K562 (cell line): ENCODE results near the gene ZGLP1. TPM values are rescaled to one million over a fixed set of nuclear protein-coding genes. Genes with fewer than 3 reads are reported as not detected.

ENCODE experiments used
- ARID3B ChIP-seq: fragments of 250-450 bp; sonication (Bioruptor Pico); IDR thresholded peaks from 2 replicates; pipeline ENCODE4 v1.4.0; 2020; ENCODE audit warnings: borderline replicate concordance
- CHD4 ChIP-seq: fragments of 200-600 bp; sonication (generic); IDR thresholded peaks from 3 replicates; pipeline ENCODE4 v1.6.1; 2012; ENCODE audit warnings: low read depth, mild to moderate bottlenecking, mixed read lengths, low read length, inconsistent platforms; ENCODE audit not compliant: insufficient read depth, insufficient replicate concordance, poor library complexity, severe bottlenecking
- ERF ChIP-seq: fragments of 450-650 bp; formaldehyde crosslinking; IDR thresholded peaks from 2 replicates; pipeline ENCODE4 v1.4.0; 2020; ENCODE audit warnings: mild to moderate bottlenecking, mixed read lengths
- KLF16 ChIP-seq: IDR thresholded peaks from 2 replicates; pipeline ENCODE4 v1.6.1; 2016; ENCODE audit warnings: antibody characterized with exemption
- MAZ ChIP-seq, 2 experiments: fragments of 450-650 bp in 1 of 2; sonication (generic) in 1 of 2; formaldehyde crosslinking; IDR thresholded peaks in 1 of 2; conservative IDR thresholded peaks in 1 of 2; 2 replicates each; pipeline versions ENCODE4 v1.4.0 to v1.5.0; 2020; ENCODE audit warnings: mild to moderate bottlenecking in 1 of 2, missing genetic modification reagents in 1 of 2
- POLR2B ChIP-seq: fragments of 450-650 bp; IDR thresholded peaks from 2 replicates; pipeline ENCODE4 v1.6.1; 2018; ENCODE audit warnings: low read depth; ENCODE audit not compliant: partially characterized antibody
- POLR2G ChIP-seq: fragments of 200-400 bp; formaldehyde crosslinking; IDR thresholded peaks from 2 replicates; pipeline ENCODE4 v1.6.1; 2017; ENCODE audit warnings: low read depth, mild to moderate bottlenecking, antibody characterized with exemption, low read length, moderate library complexity
- RBM39 ChIP-seq: fragments of 200-400 bp; formaldehyde crosslinking; optimal IDR thresholded peaks from 2 replicates; pipeline ENCODE3; 2018; ENCODE audit warnings: low read depth, low read length
- SAFB ChIP-seq: fragments of 200-400 bp; formaldehyde crosslinking; IDR thresholded peaks from 2 replicates; pipeline ENCODE4 v1.6.1; 2017; ENCODE audit warnings: low read depth, low read length, borderline replicate concordance
- TCF7 ChIP-seq: sonication (generic); IDR thresholded peaks from 2 replicates; pipeline ENCODE4 v1.6.1; 2016; ENCODE audit warnings: antibody characterized with exemption, borderline replicate concordance
- ZKSCAN8 ChIP-seq: fragments of 200-800 bp; sonication (Bioruptor generic); IDR thresholded peaks from 2 replicates; pipeline ENCODE4 v1.6.1; 2016; ENCODE audit warnings: missing genetic modification characterization, missing compliant biosample characterization
- ZNF24 ChIP-seq: fragments of 450-650 bp; IDR thresholded peaks from 2 replicates; pipeline ENCODE4 v1.6.1; 2016
- ZNF785 ChIP-seq: fragments of 250-450 bp; sonication (Bioruptor Pico); IDR thresholded peaks from 2 replicates; pipeline ENCODE4 v1.4.0; 2020; ENCODE audit warnings: mild to moderate bottlenecking
- polyA plus RNA-seq, 8 experiments: library from polyadenylated mRNA; depleted of rRNA in 4 of 8; stranded (reverse) in 5 of 8; unstranded in 3 of 8; fragments of >200 nt; fragmentation: Nextera tagmentation in 2 of 8; fragmentation: Illumina TruSeq in 1 of 8; extraction: Ambion mirVana in 2 of 8; extraction: Trizol in 1 of 8; gene quantifications; 2 replicates each; pipeline versions ENCODE4 v1.2.1 to v1.2.3, GENCODE V29; 2011 to 2014; ENCODE audit warnings: inconsistent platforms in 1 of 8, missing spikeins in 1 of 8
- total RNA-seq, 7 experiments: library from RNA; depleted of rRNA in 6 of 7; stranded (reverse); fragments of >200 nt in 6 of 7; fragmentation: Illumina TruSeq in 2 of 7; extraction: Trizol in 2 of 7; gene quantifications; 2 replicates each; pipeline versions ENCODE4 v1.2.1 to v1.2.3, GENCODE V29; 2011 to 2021; ENCODE audit warnings: low replicate concordance in 1 of 7
- TF ChIP-seq, protein P1 (sequence below), 3 experiments: IDR thresholded peaks in 2 of 3; conservative IDR thresholded peaks in 1 of 3; 2 replicates each; pipeline ENCODE4 v1.5.1; 2011 to 2012; ENCODE audit warnings: low read length in 3 of 3, mild to moderate bottlenecking in 3 of 3, control low read depth in 2 of 3, improper control_type of control experiment in 1 of 3, inconsistent platforms in 1 of 3, low read depth in 1 of 3, mixed read lengths in 1 of 3, moderate library complexity in 1 of 3; ENCODE audit not compliant: insufficient read depth in 2 of 3
- TF ChIP-seq, protein P2 (sequence below): sonication (generic); formaldehyde crosslinking; IDR thresholded peaks from 2 replicates; pipeline ENCODE4 v1.8.0; 2022; ENCODE audit warnings: missing genetic modification reagents, mild to moderate bottlenecking, moderate library complexity, borderline replicate concordance
- TF ChIP-seq, protein P3 (sequence below): sonication (generic); formaldehyde crosslinking; IDR thresholded peaks from 2 replicates; pipeline ENCODE4 v1.8.1; 2023; ENCODE audit warnings: mild to moderate bottlenecking, missing genetic modification reagents

ZGLP1 gene
- total and polyA plus RNA-seq, 9 of the 15 experiments (the other 6 are each of a cell fraction or from before 2014, with no cell fraction given), result 0.24 to 4.5 (median 2.2) TPM

DNA sequence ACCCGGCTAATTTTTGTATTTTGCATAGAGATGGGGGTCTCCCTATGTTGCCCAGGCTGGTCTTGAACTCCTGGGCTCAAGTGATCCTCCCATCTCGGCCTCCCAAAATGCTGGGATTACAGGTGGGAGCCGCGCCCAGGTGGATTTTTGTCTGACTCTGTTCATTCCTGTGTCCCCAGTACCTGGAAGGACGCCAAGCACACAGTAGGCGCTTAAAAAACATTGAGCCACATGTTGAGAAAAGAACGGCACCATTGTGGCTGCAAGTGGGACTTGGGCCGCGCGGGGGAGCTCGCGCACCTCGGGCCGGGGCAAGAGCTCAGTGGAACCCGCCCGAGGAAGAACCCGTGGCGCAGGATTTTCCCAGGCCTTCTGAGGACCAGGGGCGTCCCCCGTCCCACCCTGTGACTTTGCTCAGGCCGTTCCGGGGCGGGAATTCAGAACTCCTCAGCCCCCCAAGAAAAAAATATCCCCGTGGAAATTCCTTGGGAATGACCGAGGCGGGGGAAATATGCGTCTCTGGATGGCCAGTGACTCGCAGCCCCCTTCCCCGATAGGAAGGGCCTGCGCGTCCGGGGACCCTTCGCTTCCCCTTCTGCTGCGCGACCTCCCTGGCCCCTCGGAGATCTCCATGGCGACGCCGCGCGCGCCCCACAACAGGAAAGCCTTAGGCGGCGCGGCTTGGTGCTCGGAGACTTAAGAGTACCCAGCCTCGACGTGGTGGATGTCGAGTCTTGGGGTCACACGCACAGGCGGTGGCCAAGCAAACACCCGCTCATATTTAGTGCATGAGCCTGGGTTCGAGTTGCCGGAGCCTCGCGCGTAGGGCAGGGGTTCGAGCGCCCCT is 40.1 kb downstream of the ZGLP1 start (continued):
- peak; percentile 82 for TF ChIP-seq CHD4
- no peak for TF ChIP-seq SAFB
- TF ChIP-seq ARID3B (CRISPR knock-in tag), result no peak
- TF ChIP-seq KLF16, result peak; percentile 32; the same call in 1 of the 2 replicates
- TF ChIP-seq, protein P1, sequence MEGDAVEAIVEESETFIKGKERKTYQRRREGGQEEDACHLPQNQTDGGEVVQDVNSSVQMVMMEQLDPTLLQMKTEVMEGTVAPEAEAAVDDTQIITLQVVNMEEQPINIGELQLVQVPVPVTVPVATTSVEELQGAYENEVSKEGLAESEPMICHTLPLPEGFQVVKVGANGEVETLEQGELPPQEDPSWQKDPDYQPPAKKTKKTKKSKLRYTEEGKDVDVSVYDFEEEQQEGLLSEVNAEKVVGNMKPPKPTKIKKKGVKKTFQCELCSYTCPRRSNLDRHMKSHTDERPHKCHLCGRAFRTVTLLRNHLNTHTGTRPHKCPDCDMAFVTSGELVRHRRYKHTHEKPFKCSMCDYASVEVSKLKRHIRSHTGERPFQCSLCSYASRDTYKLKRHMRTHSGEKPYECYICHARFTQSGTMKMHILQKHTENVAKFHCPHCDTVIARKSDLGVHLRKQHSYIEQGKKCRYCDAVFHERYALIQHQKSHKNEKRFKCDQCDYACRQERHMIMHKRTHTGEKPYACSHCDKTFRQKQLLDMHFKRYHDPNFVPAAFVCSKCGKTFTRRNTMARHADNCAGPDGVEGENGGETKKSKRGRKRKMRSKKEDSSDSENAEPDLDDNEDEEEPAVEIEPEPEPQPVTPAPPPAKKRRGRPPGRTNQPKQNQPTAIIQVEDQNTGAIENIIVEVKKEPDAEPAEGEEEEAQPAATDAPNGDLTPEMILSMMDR (IDR thresholded peaks at IDR 0.05 in 2 of 3, conservative IDR thresholded peaks at IDR 0.05 in 1 of 3; ENCODE audit: insufficient read depth in 2 of 3, low read depth in 1 of 3, low read length in 3 of 3), result peak; percentile 94 to 98 (median 95)
- TF ChIP-seq MAZ (CRISPR knock-in tag; conservative IDR thresholded peaks at IDR 0.05 in 1 of 2, IDR thresholded peaks at IDR 0.05 in 1 of 2), result peak in 1 of 2 experiments; percentile 60; a peak in 2 of 4 replicates
- TF ChIP-seq, protein P2, sequence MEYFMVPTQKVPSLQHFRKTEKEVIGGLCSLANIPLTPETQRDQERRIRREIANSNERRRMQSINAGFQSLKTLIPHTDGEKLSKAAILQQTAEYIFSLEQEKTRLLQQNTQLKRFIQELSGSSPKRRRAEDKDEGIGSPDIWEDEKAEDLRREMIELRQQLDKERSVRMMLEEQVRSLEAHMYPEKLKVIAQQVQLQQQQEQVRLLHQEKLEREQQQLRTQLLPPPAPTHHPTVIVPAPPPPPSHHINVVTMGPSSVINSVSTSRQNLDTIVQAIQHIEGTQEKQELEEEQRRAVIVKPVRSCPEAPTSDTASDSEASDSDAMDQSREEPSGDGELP, result peak; percentile 82
- TF ChIP-seq TCF7, result no peak
- TF ChIP-seq RBM39, result no peak
- TF ChIP-seq ZKSCAN8 (CRISPR knock-in tag), result peak; percentile 95
- 0 out of 2 replicates have a peak, but pooled peaks have one; percentile 28 for TF ChIP-seq ERF (CRISPR knock-in tag)
- TF ChIP-seq POLR2G, result peak; percentile 34; the same call in 1 of the 2 replicates
- no peak for TF ChIP-seq ZNF785
- TF ChIP-seq ZNF24, result no peak
- TF ChIP-seq, protein P3, sequence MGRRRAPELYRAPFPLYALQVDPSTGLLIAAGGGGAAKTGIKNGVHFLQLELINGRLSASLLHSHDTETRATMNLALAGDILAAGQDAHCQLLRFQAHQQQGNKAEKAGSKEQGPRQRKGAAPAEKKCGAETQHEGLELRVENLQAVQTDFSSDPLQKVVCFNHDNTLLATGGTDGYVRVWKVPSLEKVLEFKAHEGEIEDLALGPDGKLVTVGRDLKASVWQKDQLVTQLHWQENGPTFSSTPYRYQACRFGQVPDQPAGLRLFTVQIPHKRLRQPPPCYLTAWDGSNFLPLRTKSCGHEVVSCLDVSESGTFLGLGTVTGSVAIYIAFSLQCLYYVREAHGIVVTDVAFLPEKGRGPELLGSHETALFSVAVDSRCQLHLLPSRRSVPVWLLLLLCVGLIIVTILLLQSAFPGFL (CRISPR knock-in tag), result 0 out of 2 replicates have a peak, but pooled peaks have one; percentile 15
- no peak for TF ChIP-seq POLR2B
